ENCODE measurements around the gene PUDP. TPM values are rescaled to one million over a fixed set of nuclear protein-coding genes. Genes with fewer than 3 reads are reported as not detected.

The PUDP gene
- total RNA-seq, 2 donors from 2014 or later = 15.8 to 41.9 TPM

- ATAC-seq (peak; percentile 73), DNase-seq (no peak)
- Histone ChIP-seq H3K27ac (peak overlapping the region; percentile 40 to 65 (median 58)), H3K27me3 (no peaks in the 10 kb centered on the region), H3K4me1 (peaks cover 23% of the 10 kb centered on the region), H3K4me3 (no peak overlapping the region), H3K9me3 (no peaks in the 10 kb centered on the region), H3K36me3 (replicated peaks in 1 of 2; ENCODE audit: insufficient read depth in 1 of 2, low read depth in 2 of 2) (no peaks in the 10 kb centered on the region)
- intact Hi-C loops (cut with DNase I) = no loop called here
- 61 to 74% methylated on average over 7 of the region's 7 CpGs for WGBS, 2 donors
- TF ChIP-seq CTCF (IDR thresholded peaks at IDR 0.05) (no peak), POLR2A (IDR thresholded peaks at IDR 0.05) (no peak)
Measured at GRCh38 chrX:7119950-7120877, 27.7 kb downstream of the PUDP start.

GRCh38 chrX:7117587-7117986 is 30.4 kb downstream of the PUDP start:
- ATAC-seq (no peak), DNase-seq (no peak)
- intact Hi-C loops (cut with DNase I) = no loop called here
- H3K27ac ChIP-seq = no peak overlapping the region
- no peak for TF ChIP-seq CTCF (IDR thresholded peaks at IDR 0.05)
- TF ChIP-seq POLR2A (IDR thresholded peaks at IDR 0.05) = no peak
- H3K9me3 ChIP-seq = no peaks in the 10 kb centered on the region
- H3K27me3 ChIP-seq = no peaks in the 10 kb centered on the region
- peaks cover 23% of the 10 kb centered on the region for H3K4me1 ChIP-seq
- no peaks in the 10 kb centered on the region for H3K36me3 ChIP-seq (replicated peaks in 1 of 2; ENCODE audit: insufficient read depth in 1 of 2, low read depth in 2 of 2)
- no peak overlapping the region for H3K4me3 ChIP-seq
- WGBS, 2 donors = 96 to 100% methylated on average over 2 of the region's 3 CpGs

- Histone ChIP-seq H3K4me1 (peaks cover 15% of the 10 kb centered on the region), H3K36me3 (replicated peaks in 1 of 2; ENCODE audit: insufficient read depth in 1 of 2, low read depth in 2 of 2) (no peaks in the 10 kb centered on the region), H3K27ac (no peak overlapping the region), H3K27me3 (no peaks in the 10 kb centered on the region), H3K4me3 (no peak overlapping the region), H3K9me3 (no peaks in the 10 kb centered on the region)
- no peak for DNase-seq
- no peak for TF ChIP-seq POLR2A (IDR thresholded peaks at IDR 0.05)
- TF ChIP-seq CTCF (IDR thresholded peaks at IDR 0.05) = no peak
- no peak for ATAC-seq
- intact Hi-C loops (cut with DNase I) = no loop called here
- WGBS, 2 donors = 76 to 93% methylated on average over 3 of the region's 3 CpGs
Measured at GRCh38 chrX:7116081-7116480, 31.9 kb downstream of the PUDP start.

GRCh38 chrX:7115557-7115956 is 32.4 kb downstream of the PUDP start:
- no peak overlapping the region for H3K4me3 ChIP-seq
- H3K4me1 ChIP-seq = peaks cover 10% of the 10 kb centered on the region
- TF ChIP-seq CTCF (IDR thresholded peaks at IDR 0.05) = no peak
- no peak for TF ChIP-seq POLR2A (IDR thresholded peaks at IDR 0.05)
- H3K36me3 ChIP-seq (replicated peaks in 1 of 2; ENCODE audit: insufficient read depth in 1 of 2, low read depth in 2 of 2) = no peaks in the 10 kb centered on the region
- no peak overlapping the region for H3K27ac ChIP-seq
- intact Hi-C loops (cut with DNase I) = no loop called here
- 57 to 82% methylated on average over 6 of the region's 6 CpGs for WGBS, 2 donors
- DNase-seq (peak in 1 of 4 donors; percentile 6), ATAC-seq (no peak)
- no peaks in the 10 kb centered on the region for H3K27me3 ChIP-seq
- no peaks in the 10 kb centered on the region for H3K9me3 ChIP-seq

GRCh38 chrX:7112071-7112470 is 35.9 kb downstream of the PUDP start:
- Histone ChIP-seq H3K27ac (no peak overlapping the region), H3K27me3 (no peaks in the 10 kb centered on the region), H3K4me1 (no peaks in the 10 kb centered on the region), H3K36me3 (replicated peaks in 1 of 2; ENCODE audit: insufficient read depth in 1 of 2, low read depth in 2 of 2) (no peaks in the 10 kb centered on the region), H3K4me3 (no peak overlapping the region), H3K9me3 (no peaks in the 10 kb centered on the region)
- intact Hi-C loops (cut with DNase I) = no loop called here
- TF ChIP-seq POLR2A (IDR thresholded peaks at IDR 0.05) (no peak), CTCF (IDR thresholded peaks at IDR 0.05) (no peak)
- ATAC-seq = no peak
- WGBS, 2 donors = 90 to 96% methylated on average over 7 of the region's 7 CpGs
- DNase-seq = no peak

Measured in body of pancreas (tissue), 4 donors.